Prostate gland (tissue), 2 donors: Measurements from ENCODE around the gene TUG1.

ENCODE experiments used
- CTCF ChIP-seq, 4 experiments: fragments of 200-600 bp in 2 of 4; fragments of 450-650 bp in 2 of 4; sonication (generic) in 2 of 4; IDR thresholded peaks; 1 replicate in 3 of 4; 2 replicates in 1 of 4; pipeline ENCODE4 v1.5.1; 2016 to 2019; ENCODE audit warnings: antibody characterized with exemption in 4 of 4, mild to moderate bottlenecking in 2 of 4, moderate library complexity in 2 of 4
- POLR2AphosphoS5 ChIP-seq: sonication (generic); formaldehyde crosslinking; IDR thresholded peaks from one replicate; pipeline ENCODE4 v1.6.1; 2017; ENCODE audit warnings: antibody characterized with exemption

GRCh38 chr22:31019191-31019930 lies 50.3 kb downstream of the TUG1 start:
- no peak for TF ChIP-seq CTCF (IDR thresholded peaks at IDR 0.05)
- TF ChIP-seq POLR2AphosphoS5, result no peak
